ENCODE measurements around the gene SPINK2.

Gene SPINK2

GRCh38 chr4:56767567-56767966 is 53.9 kb downstream of the SPINK2 start:
- no peaks in the 10 kb centered on the region; a peak in 1 of 22 replicates for H3K9me3 ChIP-seq (replicated peaks in 1 of 11)
- no peak for TF ChIP-seq Cebpa-rat (IDR thresholded peaks at IDR 0.05)

GRCh38 chr4:56764775-56765174 is 56.7 kb downstream of the SPINK2 start:
- Histone ChIP-seq H3K27ac (peak overlapping the region in 4 of 11 experiments; percentile 22 to 74 (median 54); a peak in 7 of 22 replicates), H3K4me1 (peaks cover 6 to 48% (median 28%) of the 10 kb centered on the region in 10 experiments), H3K4me2 (peak overlapping the region in 9 of 11 experiments; percentile 4 to 82 (median 69); a peak in 15 of 22 replicates), H3K36me3 (no peaks in the 10 kb centered on the region), H3K4me3 (no peak overlapping the region), H4K20me1 (no peaks in the 10 kb centered on the region), H3K9me3 (replicated peaks in 1 of 11) (peaks cover 0 to 10% (median 0%) of the 10 kb centered on the region in 11 experiments; a peak in 1 of 22 replicates), H3K9ac (peak overlapping the region in 1 of 11 experiments; percentile 34; a peak in 3 of 22 replicates), H3K27me3 (no peaks in the 10 kb centered on the region)
- no peak for TF ChIP-seq Cebpa-rat (IDR thresholded peaks at IDR 0.05)

More at GRCh38 chr4:56767567-56767966, 53.9 kb downstream of the SPINK2 start:
- Histone ChIP-seq H3K4me2 (no peak overlapping the region), H3K4me3 (no peak overlapping the region), H3K36me3 (no peaks in the 10 kb centered on the region), H3K27me3 (no peaks in the 10 kb centered on the region), H3K27ac (no peak overlapping the region), H3K4me1 (peaks cover 0 to 40% (median 21%) of the 10 kb centered on the region in 10 experiments; a peak in 17 of 20 replicates), H3K9ac (no peak overlapping the region), H4K20me1 (no peaks in the 10 kb centered on the region)

- Histone ChIP-seq H3K9ac (peak overlapping the region in 1 of 11 experiments; percentile 34; a peak in 3 of 22 replicates), H3K27me3 (no peaks in the 10 kb centered on the region), H4K20me1 (no peaks in the 10 kb centered on the region), H3K36me3 (no peaks in the 10 kb centered on the region), H3K4me1 (peaks cover 11 to 53% (median 33%) of the 10 kb centered on the region in 10 experiments), H3K4me3 (no peak overlapping the region), H3K9me3 (replicated peaks in 1 of 11) (peaks cover 0 to 10% (median 0%) of the 10 kb centered on the region in 11 experiments; a peak in 1 of 22 replicates), H3K4me2 (peak overlapping the region in 8 of 11 experiments; percentile 32 to 82 (median 73); a peak in 15 of 22 replicates), H3K27ac (peak overlapping the region in 5 of 11 experiments; percentile 20 to 74 (median 45); a peak in 6 of 22 replicates)
- TF ChIP-seq Cebpa-rat (IDR thresholded peaks at IDR 0.05), result no peak
These were observed 57.3 kb downstream of the SPINK2 start for GRCh38 chr4:56764223-56764622.

DNA sequence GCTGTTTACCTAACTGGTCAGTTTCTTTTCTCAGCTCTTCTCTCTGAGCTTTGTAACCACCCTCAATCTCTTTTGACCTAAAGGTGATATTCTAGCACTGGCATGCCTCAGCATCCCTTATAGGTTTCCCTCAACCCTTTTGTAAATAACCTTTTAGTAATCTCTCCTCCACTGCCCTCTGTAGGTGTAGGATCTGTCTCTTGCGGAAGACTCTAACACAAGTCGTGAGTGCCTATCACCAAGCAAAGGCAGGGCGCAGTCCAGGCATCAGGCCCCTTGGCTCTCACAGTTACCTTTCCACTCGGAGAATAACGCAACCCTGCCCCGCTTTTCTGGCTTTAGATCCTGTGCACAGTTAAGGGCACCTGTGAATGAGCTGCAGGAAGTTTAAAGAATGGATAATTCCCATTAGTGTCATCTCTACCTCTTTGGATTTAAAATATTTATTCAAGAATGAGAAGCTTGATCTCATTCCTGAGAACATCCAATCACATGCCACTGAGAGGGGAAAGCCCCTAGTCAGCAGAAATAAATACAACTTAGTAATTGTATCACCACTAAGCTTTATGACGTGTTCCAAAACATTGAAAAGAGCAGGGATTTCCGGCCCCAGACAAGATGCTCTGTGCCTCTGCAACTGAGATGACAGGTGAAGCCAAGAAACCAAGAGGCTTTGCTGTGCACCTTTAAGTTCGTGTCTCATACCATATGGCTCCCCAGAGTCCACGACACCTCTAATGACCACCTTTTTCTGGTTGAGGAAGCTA is 58.8 kb downstream of the SPINK2 start:
- H3K9me3 ChIP-seq (replicated peaks in 1 of 11), result peaks cover 0 to 10% (median 0%) of the 10 kb centered on the region in 11 experiments; a peak in 1 of 22 replicates

DNA sequence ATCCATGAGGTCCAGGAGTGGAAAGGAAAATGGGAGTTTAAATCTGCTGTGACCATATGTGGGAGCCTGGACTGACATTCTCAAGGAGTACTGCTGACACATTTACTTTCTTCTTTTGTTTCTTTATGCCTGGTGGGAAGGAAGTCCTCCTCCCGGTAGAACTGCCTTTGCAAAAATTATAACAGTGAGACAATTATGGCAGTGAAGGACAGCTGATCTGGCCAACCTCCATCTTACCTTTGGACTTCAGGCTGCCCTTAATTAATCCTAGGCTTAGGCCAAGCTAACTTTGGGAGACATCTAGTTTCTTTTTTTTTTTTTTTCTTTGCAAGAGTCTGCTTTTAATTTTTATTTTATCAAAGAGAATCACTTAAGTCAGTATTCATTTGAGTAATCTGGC is 61.3 kb downstream of the SPINK2 start:
- no peak overlapping the region for H3K4me3 ChIP-seq
- H3K9me3 ChIP-seq (replicated peaks in 1 of 11), result peaks cover 7 to 19% (median 12%) of the 10 kb centered on the region in 11 experiments; a peak in 18 of 22 replicates
- no peak overlapping the region for H3K9ac ChIP-seq
- no peaks in the 10 kb centered on the region for H3K27me3 ChIP-seq
- H3K4me2 ChIP-seq, result peak overlapping the region; percentile 77 to 90 (median 83); a peak in 21 of 22 replicates
- H3K36me3 ChIP-seq, result no peaks in the 10 kb centered on the region
- no peak for TF ChIP-seq Cebpa-rat (IDR thresholded peaks at IDR 0.05)
- H3K27ac ChIP-seq, result peak overlapping the region in 6 of 11 experiments; percentile 5 to 85 (median 27); a peak in 7 of 22 replicates
- H3K4me1 ChIP-seq, result peaks cover 47 to 74% (median 63%) of the 10 kb centered on the region in 10 experiments
- H4K20me1 ChIP-seq, result no peaks in the 10 kb centered on the region

More for the DNA sequence above, 58.8 kb downstream of the SPINK2 start:
- no peak overlapping the region for H3K4me3 ChIP-seq
- peak overlapping the region in 2 of 11 experiments; percentile 1 to 27; a peak in 1 of 22 replicates for H3K27ac ChIP-seq
- H3K36me3 ChIP-seq, result no peaks in the 10 kb centered on the region
- H3K9ac ChIP-seq, result no peak overlapping the region
- H3K27me3 ChIP-seq, result no peaks in the 10 kb centered on the region
- peak overlapping the region in 3 of 11 experiments; percentile 20 to 77 (median 26); a peak in 4 of 22 replicates for H3K4me2 ChIP-seq
- TF ChIP-seq Cebpa-rat (IDR thresholded peaks at IDR 0.05), result no peak
- peaks cover 27 to 64% (median 46%) of the 10 kb centered on the region in 10 experiments for H3K4me1 ChIP-seq
- no peaks in the 10 kb centered on the region for H4K20me1 ChIP-seq
